HG03378 (cell line): ENCODE measurements around the gene TRIM46.
"Not testable (repeated sequence)": the region's sequence is repeated elsewhere in the genome, so short reads cannot be mapped to it uniquely, and the experiment has no call there.

Source experiments
- ATAC-seq: cut with Tn5 transposase; IDR thresholded peaks from one replicate; pipeline ENCODE4 v1.9.1; 2021; ENCODE audit warnings: mild to moderate bottlenecking, moderate library complexity; ENCODE audit not compliant: unreplicated experiment

Gene TRIM46

GRCh38 chr1:155136748-155137147, 36.9 kb upstream of the TRIM46 start:
- no peak for ATAC-seq

GRCh38 chr1:155137154-155137949, 36.3 kb upstream of the TRIM46 start:
- ATAC-seq, result no peak

GRCh38 chr1:155139895-155140629, 33.6 kb upstream of the TRIM46 start, which contains the start of gene DPM3:
Gene DPM3, minus strand, starts transcription at chr1:155140531. Its CDS starts 291 bp downstream, at chr1:155140240.
- ATAC-seq, result peak; percentile 40

- no peak for ATAC-seq
These were observed 33.1 kb upstream of the TRIM46 start for GRCh38 chr1:155140630-155140953.

GRCh38 chr1:155141749-155142148, 31.9 kb upstream of the TRIM46 start:
- no peak for ATAC-seq

GRCh38 chr1:155145491-155145890, 28.2 kb upstream of the TRIM46 start:
- no peak for ATAC-seq

GRCh38 chr1:155155996-155156643, 17.5 kb upstream of the TRIM46 start:
- ATAC-seq, result not testable (repeated sequence)

GRCh38 chr1:155158991-155159390, 14.7 kb upstream of the TRIM46 start:
- ATAC-seq, result no peak

GRCh38 chr1:155160128-155160527, 13.5 kb upstream of the TRIM46 start:
- no peak for ATAC-seq

GRCh38 chr1:155162631-155163030, 11.0 kb upstream of the TRIM46 start:
- not testable (repeated sequence) for ATAC-seq

- not testable (repeated sequence) for ATAC-seq
These were observed 9.9 kb upstream of the TRIM46 start for GRCh38 chr1:155163785-155164184.

GRCh38 chr1:155164625-155165024, 9.0 kb upstream of the TRIM46 start:
- ATAC-seq, result not testable (repeated sequence)

- no peak for ATAC-seq
These were observed 7.6 kb upstream of the TRIM46 start for GRCh38 chr1:155166051-155166470.

GRCh38 chr1:155166471-155167165, 7.0 kb upstream of the TRIM46 start:
- ATAC-seq, result no peak

GRCh38 chr1:155167166-155168104, 6.2 kb upstream of the TRIM46 start:
- ATAC-seq, result no peak

- ATAC-seq, result not testable (repeated sequence)
These were observed 5.6 kb upstream of the TRIM46 start for GRCh38 chr1:155168105-155168445.

- no peak for ATAC-seq
These were observed 5.0 kb upstream of the TRIM46 start for GRCh38 chr1:155168456-155169210.

- ATAC-seq, result no peak
These were observed 4.1 kb upstream of the TRIM46 start for GRCh38 chr1:155169541-155169940.

GRCh38 chr1:155170101-155170785, 3.4 kb upstream of the TRIM46 start:
- ATAC-seq, result no peak
